Transverse colon (tissue), 4 donors: ENCODE results near the gene APBA3. TPM values are rescaled to one million over a fixed set of nuclear protein-coding genes. Genes with fewer than 3 reads are reported as not detected.

ENCODE experiments used
- DNase-seq: peaks from one replicate; pipeline ENCODE4 v3.0.0-alpha.2; 2019
- H3K27ac ChIP-seq, 4 donors: fragments of 200-600 bp; sonication (generic); 2 replicates each; pipeline ENCODE4 v1.5.1; 2016 to 2018; ENCODE audit warnings: inconsistent platforms in 4 of 4
- H3K27me3 ChIP-seq: fragments of 200-600 bp; sonication (generic); 2 replicates; pipeline ENCODE4 v1.5.1; 2017; ENCODE audit warnings: inconsistent platforms
- H3K36me3 ChIP-seq, 4 donors: fragments of 200-600 bp; sonication (generic); 2 replicates each; pipeline ENCODE4 v1.5.1; 2017 to 2019; ENCODE audit warnings: inconsistent platforms in 4 of 4
- H3K4me1 ChIP-seq, 4 donors: fragments of 200-600 bp; sonication (generic); 2 replicates each; pipeline ENCODE4 v1.5.1; 2017 to 2020; ENCODE audit warnings: inconsistent platforms in 4 of 4
- H3K4me3 ChIP-seq, 4 donors: fragments of 200-600 bp; sonication (generic); 1 replicate in 1 of 4; 2 replicates in 3 of 4; pipeline versions ENCODE4 v1.5.1 to v1.6.1; 2017 to 2019; ENCODE audit warnings: inconsistent platforms in 4 of 4
- H3K9me3 ChIP-seq, 2 donors: fragments of 200-600 bp; sonication (generic); 2 replicates each; pipeline ENCODE4 v1.5.1; 2017 to 2019; ENCODE audit warnings: inconsistent platforms in 2 of 2
- CTCF ChIP-seq, 5 experiments: fragments of 200-600 bp in 3 of 5; fragments of 450-650 bp in 2 of 5; sonication (generic) in 3 of 5; IDR thresholded peaks; 1 replicate in 2 of 5; 2 replicates in 3 of 5; pipeline ENCODE4 v1.5.1; 2016 to 2017; ENCODE audit warnings: antibody characterized with exemption in 5 of 5, inconsistent platforms in 3 of 5, mild to moderate bottlenecking in 2 of 5, moderate library complexity in 1 of 5
- EP300 ChIP-seq: sonication (generic); formaldehyde crosslinking; IDR thresholded peaks from one replicate; pipeline ENCODE4 v1.6.1; 2017; ENCODE audit warnings: antibody characterized with exemption, low read depth
- POLR2A ChIP-seq: fragments of 450-650 bp; IDR thresholded peaks from one replicate; pipeline ENCODE4 v1.6.1; 2016; ENCODE audit warnings: antibody characterized with exemption, mild to moderate bottlenecking, moderate library complexity
- POLR2AphosphoS5 ChIP-seq, 3 donors: sonication (generic); formaldehyde crosslinking; IDR thresholded peaks; one replicate each; pipeline ENCODE4 v1.6.1; 2016; ENCODE audit warnings: antibody characterized with exemption in 3 of 3
- WGBS, 2 donors: methylation state at CpG; one replicate each; pipeline ENCODE4 v1.1.5; 2018; ENCODE audit warnings: low coverage in 1 of 2; 5-methylcytosine and 5-hydroxymethylcytosine counted together
- in situ Hi-C, 4 donors: fragments of 200-750 bp; cut with MboI; loops; one replicate each; pipeline versions ENCODE4 v1.15.0 to v1.15.1; 2017; ENCODE audit warnings: low sequenced_read_pairs in 3 of 4, low pct_ligation_motif_present in 1 of 4, low pct_unique_long_range_greater_than_20kb in 1 of 4
- intact Hi-C: fragments of 100-400 bp; cut with DNase I; formaldehyde crosslinking; loops from one replicate; pipeline ENCODE4 v1.15.1; 2023; ENCODE audit warnings: low total_unique reads
- total RNA-seq, 4 donors: library from RNA; depleted of rRNA; stranded (reverse); fragments of >200 nt; gene quantifications; one replicate each; pipeline ENCODE4 v1.1.0, GENCODE V29; 2016

APBA3 gene
- total RNA-seq, 4 donors from 2014 or later: 24.0 to 284 (median 95.7) TPM

GRCh38 chr19:3798137-3798536, 36.6 kb upstream of the APBA3 start:
- H3K9me3 ChIP-seq: peaks cover 7% of the 10 kb centered on the region in 2 donors
- DNase-seq: no peak
- no peak overlapping the region for H3K4me3 ChIP-seq
- peaks cover 49% of the 10 kb centered on the region for H3K27me3 ChIP-seq
- H3K27ac ChIP-seq: no peak overlapping the region
- H3K4me1 ChIP-seq: peaks cover 5 to 12% (median 8%) of the 10 kb centered on the region in 4 donors
- in situ Hi-C loops (no loop called here), intact Hi-C loops (no loop called here)
- WGBS, 2 donors: 59 to 68% methylated on average over 4 to 6 of the region's 6 CpGs
- TF ChIP-seq EP300 (no peak), CTCF (IDR thresholded peaks at IDR 0.05) (no peak), POLR2AphosphoS5 (IDR thresholded peaks at IDR 0.05) (no peak), POLR2A (no peak)
- H3K36me3 ChIP-seq: no peaks in the 10 kb centered on the region

GRCh38 chr19:3796358-3796757, 34.9 kb upstream of the APBA3 start:
- no peak for TF ChIP-seq EP300
- no peak for TF ChIP-seq POLR2AphosphoS5 (IDR thresholded peaks at IDR 0.05)
- TF ChIP-seq POLR2A: no peak
- DNase-seq: no peak
- Histone ChIP-seq H3K27ac (no peak overlapping the region), H3K4me3 (no peak overlapping the region), H3K9me3 (peaks cover 7% of the 10 kb centered on the region in 2 donors), H3K27me3 (peaks cover 36% of the 10 kb centered on the region), H3K4me1 (peaks cover 0 to 7% (median 3%) of the 10 kb centered on the region in 4 donors), H3K36me3 (no peaks in the 10 kb centered on the region)
- 83 to 95% methylated on average over 2 of the region's 2 CpGs for WGBS, 2 donors
- intact Hi-C loops: no loop called here
- in situ Hi-C loops: no loop called here

GRCh38 chr19:3793799-3794198, 32.3 kb upstream of the APBA3 start:
- in situ Hi-C loops: no loop called here

GRCh38 chr19:3792114-3792513, 30.6 kb upstream of the APBA3 start:
- 72 to 77% methylated on average over 3 of the region's 3 CpGs for WGBS, 2 donors
- H3K4me1 ChIP-seq: no peaks in the 10 kb centered on the region
- in situ Hi-C loops: no loop called here

More at GRCh38 chr19:3793799-3794198, 32.3 kb upstream of the APBA3 start:
- no peak overlapping the region for H3K27ac ChIP-seq
- H3K9me3 ChIP-seq: peaks cover 7% of the 10 kb centered on the region in 2 donors
- no peak for DNase-seq
- 90 to 92% methylated on average over 2 to 3 of the region's 3 CpGs for WGBS, 2 donors
- H3K4me1 ChIP-seq: no peaks in the 10 kb centered on the region
- no peaks in the 10 kb centered on the region for H3K36me3 ChIP-seq
- H3K27me3 ChIP-seq: peaks cover 11% of the 10 kb centered on the region
- intact Hi-C loops: no loop called here
- no peak overlapping the region for H3K4me3 ChIP-seq
- TF ChIP-seq POLR2A: no peak
- no peak for TF ChIP-seq EP300
- TF ChIP-seq CTCF (IDR thresholded peaks at IDR 0.05): no peak
- TF ChIP-seq POLR2AphosphoS5 (IDR thresholded peaks at IDR 0.05): no peak

More at GRCh38 chr19:3792114-3792513, 30.6 kb upstream of the APBA3 start:
- peaks cover 6% of the 10 kb centered on the region for H3K27me3 ChIP-seq
- no peak for DNase-seq
- intact Hi-C loops: no loop called here
- TF ChIP-seq POLR2A (no peak), EP300 (no peak), CTCF (IDR thresholded peaks at IDR 0.05) (no peak), POLR2AphosphoS5 (IDR thresholded peaks at IDR 0.05) (no peak)
- H3K36me3 ChIP-seq: no peaks in the 10 kb centered on the region
- no peak overlapping the region for H3K4me3 ChIP-seq
- H3K27ac ChIP-seq: no peak overlapping the region
- peaks cover 7% of the 10 kb centered on the region in 2 donors for H3K9me3 ChIP-seq
